HEK293 (cell line): ENCODE measurements around the gene ISYNA1.
A peak's percentile ranks its signal among the peaks of the same experiment; 100 is the strongest.
"Not testable (repeated sequence)": the region's sequence is repeated elsewhere in the genome, so short reads cannot be mapped to it uniquely, and the experiment has no call there.

Source experiments
- CTCF ChIA-PET: fragments of 350-600 bp; formaldehyde crosslinking; extraction: SDS; loops from one replicate; lab custom pipeline; 2021; ENCODE audit warnings: antibody characterized with exemption; lab: Yijun Ruan, JAX
- POLR2A ChIA-PET: fragments of 300-600 bp; formaldehyde crosslinking; extraction: SDS; loops from one replicate; lab custom pipeline; 2020; ENCODE audit warnings: antibody characterized with exemption, inconsistent platforms; lab: Yijun Ruan, JAX
- H3K27ac ChIP-seq: fragments of 200-500 bp; sonication (Bioruptor generic); 2 replicates; pipeline ENCODE4 v1.5.1; 2014; ENCODE audit warnings: low read depth, low read length, control low read depth, inconsistent platforms; ENCODE audit errors: extremely low read depth
- H3K36me3 ChIP-seq, 2 experiments: fragments of 200-500 bp in 1 of 2; sonication (Bioruptor generic) in 1 of 2; 1 replicate in 1 of 2; 2 replicates in 1 of 2; pipeline ENCODE4 v1.5.1; 2014 to 2017; ENCODE audit warnings: inconsistent platforms in 2 of 2, low read length in 2 of 2; ENCODE audit not compliant: control insufficient read depth in 2 of 2, insufficient read depth in 1 of 2
- H3K4me1 ChIP-seq: fragments of 200-500 bp; sonication (Bioruptor generic); 2 replicates; pipeline ENCODE4 v1.5.1; 2014; ENCODE audit warnings: mild to moderate bottlenecking, low read length, inconsistent platforms; ENCODE audit not compliant: control insufficient read depth, insufficient read depth
- H3K4me3 ChIP-seq: 2 replicates; pipeline ENCODE4 v1.5.1; 2011; ENCODE audit warnings: low read depth, mild to moderate bottlenecking, control low read depth, low read length, moderate library complexity
- H3K9me3 ChIP-seq: fragments of 200-500 bp; sonication (Bioruptor generic); 2 replicates; pipeline ENCODE4 v1.5.1; 2014; ENCODE audit warnings: low read depth, low read length, inconsistent platforms; ENCODE audit not compliant: control insufficient read depth, insufficient read depth
- CTCF ChIP-seq: fragments of 450-650 bp; formaldehyde crosslinking; IDR thresholded peaks from 2 replicates; pipeline ENCODE4 v1.5.1; 2016; ENCODE audit warnings: missing biosample characterization, missing genetic modification characterization
- GFI1B ChIP-seq: fragments of 450-650 bp; formaldehyde crosslinking; IDR thresholded peaks from 2 replicates; pipeline ENCODE4 v1.5.1; 2016; ENCODE audit warnings: missing biosample characterization, missing genetic modification characterization
- GLIS1 ChIP-seq: fragments of 450-650 bp; formaldehyde crosslinking; IDR thresholded peaks from 2 replicates; pipeline ENCODE4 v1.5.1; 2016; ENCODE audit warnings: missing biosample characterization, missing genetic modification characterization
- GLIS2 ChIP-seq: fragments of 450-650 bp; formaldehyde crosslinking; IDR thresholded peaks from 2 replicates; pipeline ENCODE4 v1.5.1; 2016; ENCODE audit warnings: missing biosample characterization, missing genetic modification characterization
- IKZF3 ChIP-seq: fragments of 450-650 bp; IDR thresholded peaks from 2 replicates; pipeline ENCODE4 v1.5.0; 2018; ENCODE audit warnings: missing biosample characterization, mild to moderate bottlenecking, missing genetic modification characterization, moderate library complexity
- ZNF214 ChIP-seq: fragments of 450-650 bp; formaldehyde crosslinking; IDR thresholded peaks from 2 replicates; pipeline ENCODE4 v1.5.1; 2017; ENCODE audit warnings: missing biosample characterization, mild to moderate bottlenecking, missing genetic modification characterization, borderline replicate concordance
- ZNF341 ChIP-seq: fragments of 450-650 bp; formaldehyde crosslinking; IDR thresholded peaks from 2 replicates; pipeline ENCODE4; 2016; ENCODE audit warnings: low read depth, missing biosample characterization, missing genetic modification characterization
- ZNF513 ChIP-seq: fragments of 450-650 bp; IDR thresholded peaks from 2 replicates; pipeline ENCODE4 v1.5.1; 2018; ENCODE audit warnings: missing biosample characterization, missing genetic modification characterization
- ZNF561 ChIP-seq: fragments of 450-650 bp; IDR thresholded peaks from 2 replicates; pipeline ENCODE4 v1.5.1; 2018; ENCODE audit warnings: missing biosample characterization, missing genetic modification characterization, borderline replicate concordance
- ZNF645 ChIP-seq: fragments of 450-650 bp; formaldehyde crosslinking; IDR thresholded peaks from 2 replicates; pipeline ENCODE4; 2016; ENCODE audit warnings: missing biosample characterization, missing genetic modification characterization
- ZNF654 ChIP-seq: fragments of 450-650 bp; formaldehyde crosslinking; IDR thresholded peaks from 2 replicates; pipeline ENCODE4 v1.5.1; 2016; ENCODE audit warnings: low read depth, missing biosample characterization, missing genetic modification characterization
- ZNF658 ChIP-seq: fragments of 450-650 bp; formaldehyde crosslinking; IDR thresholded peaks from 2 replicates; pipeline ENCODE4; 2016; ENCODE audit warnings: missing biosample characterization, missing genetic modification characterization
- ZNF677 ChIP-seq: fragments of 450-650 bp; IDR thresholded peaks from 2 replicates; pipeline ENCODE4 v1.5.0; 2018; ENCODE audit warnings: missing biosample characterization, mild to moderate bottlenecking, missing genetic modification characterization, moderate library complexity
- ZNF843 ChIP-seq: fragments of 450-650 bp; formaldehyde crosslinking; IDR thresholded peaks from 2 replicates; pipeline ENCODE4 v1.5.1; 2016; ENCODE audit warnings: missing biosample characterization, missing genetic modification characterization
- ZSCAN30 ChIP-seq: fragments of 450-650 bp; IDR thresholded peaks from 2 replicates; pipeline ENCODE4 v1.5.1; 2018; ENCODE audit warnings: missing biosample characterization, mild to moderate bottlenecking, missing genetic modification characterization, moderate library complexity

ISYNA1 gene

GRCh38 chr19:18408053-18408476, 29.9 kb downstream of the ISYNA1 start:
- CTCF ChIA-PET = interaction anchor here (0.9 to 1.3 kb wide), 2 partner anchors 59 to 132 kb away, joined by 3 to 4 read pairs; no protein-coding TSS in a partner anchor
- Histone ChIP-seq H3K27ac (no peak overlapping the region), H3K36me3 (no peaks in the 10 kb centered on the region), H3K4me1 (no peaks in the 10 kb centered on the region), H3K9me3 (no peaks in the 10 kb centered on the region), H3K4me3 (no peak overlapping the region)
- POLR2A ChIA-PET = no interaction called here
- TF ChIP-seq ZNF645 (tag by site-specific recombination) (no peak), ZNF654 (tag by site-specific recombination) (peak; percentile 13), IKZF3 (0 out of 2 replicates have a peak, but pooled peaks have one; percentile 10), ZNF214 (tag by site-specific recombination) (no peak), GFI1B (tag by site-specific recombination) (no peak), ZSCAN30 (no peak), ZNF658 (no peak), ZNF561 (tag by site-specific recombination) (0 out of 2 replicates have a peak, but pooled peaks have one; percentile 67), GLIS1 (tag by site-specific recombination) (peak; percentile 67), CTCF (tag by site-specific recombination) (peak; percentile 52; the same call in 1 of the 2 replicates), ZNF677 (tag by site-specific recombination) (no peak), GLIS2 (tag by site-specific recombination) (peak; percentile 27; the same call in 1 of the 2 replicates)

GRCh38 chr19:18406749-18407148, 31.2 kb downstream of the ISYNA1 start:
- no peak overlapping the region for H3K4me3 ChIP-seq
- H3K4me1 ChIP-seq = no peaks in the 10 kb centered on the region
- ChIA-PET CTCF (interaction anchor here (1.1 to 2.7 kb wide), 6 partner anchors 16 to 127 kb away, joined by 4 to 14 read pairs (median 6); no protein-coding TSS in a partner anchor), POLR2A (no interaction called here)
- H3K27ac ChIP-seq = no peak overlapping the region
- H3K36me3 ChIP-seq = no peaks in the 10 kb centered on the region
- TF ChIP-seq ZNF843 (tag by site-specific recombination) = no peak
- no peak for TF ChIP-seq ZNF513 (tag by site-specific recombination)
- no peak for TF ChIP-seq ZNF341 (tag by site-specific recombination)
- no peaks in the 10 kb centered on the region for H3K9me3 ChIP-seq

- H3K4me1 ChIP-seq, H3K4me3 ChIP-seq, H3K9me3 ChIP-seq, H3K27ac ChIP-seq, H3K36me3 ChIP-seq: not testable (repeated sequence)
- POLR2A ChIA-PET = interaction anchor here (0.7 kb wide), 1 partner anchor 26 kb away, joined by 4 read pairs; no protein-coding TSS in a partner anchor
- CTCF ChIA-PET = interaction anchor here (1.1 to 2.7 kb wide), 5 partner anchors 15 to 126 kb away, joined by 4 to 14 read pairs (median 6); no protein-coding TSS in a partner anchor
These were observed 32.2 kb downstream of the ISYNA1 start for GRCh38 chr19:18405754-18406153.

- CTCF ChIA-PET = interaction anchor here (0.6 to 8.5 kb wide), 7 partner anchors 8 to 123 kb away, joined by 3 to 68 read pairs (median 4); partner anchors contain the start of gene GDF15
- H3K4me1 ChIP-seq, H3K27ac ChIP-seq, POLR2A ChIA-PET, H3K36me3 ChIP-seq, H3K4me3 ChIP-seq, H3K9me3 ChIP-seq: not testable (repeated sequence)
These were observed 35.3 kb downstream of the ISYNA1 start for GRCh38 chr19:18402455-18403248.
